HepG2 (cell line): ENCODE results near the gene NFE2L1.

ENCODE experiments used
- GTF2F1 ChIP-seq: fragments of 150-350 bp; IDR thresholded peaks from 2 replicates; pipeline ENCODE4 v1.6.1; 2014; ENCODE audit warnings: low read length
- MAFF ChIP-seq: IDR thresholded peaks from 2 replicates; pipeline ENCODE4 v1.6.1; 2011; ENCODE audit warnings: low read depth, low read length, improper control_type of control experiment
- YEATS4 ChIP-seq: sonication (generic); formaldehyde crosslinking; IDR thresholded peaks from 2 replicates; pipeline ENCODE4 v1.4.0; 2020; ENCODE audit warnings: missing genetic modification reagents, borderline replicate concordance
- ZNF232 ChIP-seq: sonication (generic); formaldehyde crosslinking; IDR thresholded peaks from 2 replicates; pipeline ENCODE4 v1.4.0; 2020; ENCODE audit warnings: missing genetic modification reagents, borderline replicate concordance
- ZNF644 ChIP-seq: IDR thresholded peaks from 2 replicates; pipeline ENCODE4 v1.6.1; 2016; ENCODE audit warnings: low read depth
- ZNF672 ChIP-seq: sonication (generic); formaldehyde crosslinking; IDR thresholded peaks from 2 replicates; pipeline ENCODE4 v1.8.1; 2022; ENCODE audit warnings: missing genetic modification reagents
- ZNF75D ChIP-seq: sonication (generic); formaldehyde crosslinking; IDR thresholded peaks from 2 replicates; pipeline ENCODE4 v1.8.1; 2023; ENCODE audit warnings: missing genetic modification reagents, mild to moderate bottlenecking, borderline replicate concordance
- ZSCAN22 ChIP-seq: sonication (generic); formaldehyde crosslinking; IDR thresholded peaks from 2 replicates; pipeline ENCODE4 v1.4.0; 2020; ENCODE audit warnings: mild to moderate bottlenecking, missing genetic modification reagents
- ZSCAN9 ChIP-seq: IDR thresholded peaks from 2 replicates; pipeline ENCODE4 v1.6.1; 2016; ENCODE audit warnings: borderline replicate concordance
- TF ChIP-seq, protein P1 (sequence below): sonication (generic); formaldehyde crosslinking; IDR thresholded peaks from 2 replicates; pipeline ENCODE4 v1.4.0; 2020; ENCODE audit warnings: missing genetic modification reagents, borderline replicate concordance

DNA sequence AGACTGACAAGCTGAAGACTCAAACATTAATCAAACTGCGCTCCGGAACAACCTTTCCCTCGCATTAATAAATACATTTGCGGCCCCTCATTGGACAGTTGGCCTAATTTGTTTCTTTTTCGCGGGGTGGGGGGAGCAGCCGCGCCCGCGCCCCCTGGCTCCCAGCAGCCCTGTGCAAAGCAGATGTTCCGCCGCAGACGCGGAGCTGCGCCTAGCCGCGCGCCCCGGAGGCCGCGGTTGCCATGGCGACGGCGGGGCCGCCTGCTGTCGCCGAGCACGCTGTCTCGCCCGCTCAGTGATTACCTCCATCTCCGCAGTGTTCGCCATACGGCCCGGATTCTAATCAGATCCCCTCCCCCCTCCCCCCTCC, 36.0 kb upstream of the NFE2L1 start:
- TF ChIP-seq YEATS4 (no peak), GTF2F1 (no peak), ZNF644 (no peak), ZNF232 (no peak), ZNF75D (CRISPR knock-in tag) (no peak), ZNF672 (no peak), ZSCAN22 (no peak), ZSCAN9 (no peak), MAFF (no peak)
- TF ChIP-seq, protein P1, sequence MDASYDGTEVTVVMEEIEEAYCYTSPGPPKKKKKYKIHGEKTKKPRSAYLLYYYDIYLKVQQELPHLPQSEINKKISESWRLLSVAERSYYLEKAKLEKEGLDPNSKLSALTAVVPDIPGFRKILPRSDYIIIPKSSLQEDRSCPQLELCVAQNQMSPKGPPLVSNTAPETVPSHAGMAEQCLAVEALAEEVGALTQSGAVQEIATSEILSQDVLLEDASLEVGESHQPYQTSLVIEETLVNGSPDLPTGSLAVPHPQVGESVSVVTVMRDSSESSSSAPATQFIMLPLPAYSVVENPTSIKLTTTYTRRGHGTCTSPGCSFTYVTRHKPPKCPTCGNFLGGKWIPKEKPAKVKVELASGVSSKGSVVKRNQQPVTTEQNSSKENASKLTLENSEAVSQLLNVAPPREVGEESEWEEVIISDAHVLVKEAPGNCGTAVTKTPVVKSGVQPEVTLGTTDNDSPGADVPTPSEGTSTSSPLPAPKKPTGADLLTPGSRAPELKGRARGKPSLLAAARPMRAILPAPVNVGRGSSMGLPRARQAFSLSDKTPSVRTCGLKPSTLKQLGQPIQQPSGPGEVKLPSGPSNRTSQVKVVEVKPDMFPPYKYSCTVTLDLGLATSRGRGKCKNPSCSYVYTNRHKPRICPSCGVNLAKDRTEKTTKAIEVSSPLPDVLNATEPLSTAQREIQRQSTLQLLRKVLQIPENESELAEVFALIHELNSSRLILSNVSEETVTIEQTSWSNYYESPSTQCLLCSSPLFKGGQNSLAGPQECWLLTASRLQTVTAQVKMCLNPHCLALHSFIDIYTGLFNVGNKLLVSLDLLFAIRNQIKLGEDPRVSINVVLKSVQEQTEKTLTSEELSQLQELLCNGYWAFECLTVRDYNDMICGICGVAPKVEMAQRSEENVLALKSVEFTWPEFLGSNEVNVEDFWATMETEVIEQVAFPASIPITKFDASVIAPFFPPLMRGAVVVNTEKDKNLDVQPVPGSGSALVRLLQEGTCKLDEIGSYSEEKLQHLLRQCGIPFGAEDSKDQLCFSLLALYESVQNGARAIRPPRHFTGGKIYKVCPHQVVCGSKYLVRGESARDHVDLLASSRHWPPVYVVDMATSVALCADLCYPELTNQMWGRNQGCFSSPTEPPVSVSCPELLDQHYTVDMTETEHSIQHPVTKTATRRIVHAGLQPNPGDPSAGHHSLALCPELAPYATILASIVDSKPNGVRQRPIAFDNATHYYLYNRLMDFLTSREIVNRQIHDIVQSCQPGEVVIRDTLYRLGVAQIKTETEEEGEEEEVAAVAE (CRISPR knock-in tag), result no peak
